ENCODE measurements around the gene SLC20A1. TPM values are rescaled to one million over a fixed set of nuclear protein-coding genes. Genes with fewer than 3 reads are reported as not detected.

Gene SLC20A1
- total RNA-seq, 1 donor = 96.3 TPM

DNA sequence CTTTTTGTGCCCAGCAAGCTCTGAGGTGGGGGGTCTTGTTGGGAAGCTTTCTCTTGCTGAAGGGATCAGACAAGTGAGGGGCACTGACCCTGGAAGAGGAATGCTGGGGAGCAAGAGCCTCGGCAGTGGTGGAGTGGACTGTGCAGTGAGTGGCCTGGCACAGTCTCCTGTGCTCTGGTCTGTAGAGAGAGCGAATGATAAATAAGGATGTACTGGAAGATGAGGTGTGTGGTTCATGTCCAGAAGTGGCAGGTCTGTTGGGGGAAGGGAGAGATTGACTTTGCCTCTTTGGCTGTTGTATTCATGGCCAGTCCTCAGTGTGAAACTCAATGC lies 5.3 kb upstream of the SLC20A1 start:
- TF ChIP-seq, protein P1, sequence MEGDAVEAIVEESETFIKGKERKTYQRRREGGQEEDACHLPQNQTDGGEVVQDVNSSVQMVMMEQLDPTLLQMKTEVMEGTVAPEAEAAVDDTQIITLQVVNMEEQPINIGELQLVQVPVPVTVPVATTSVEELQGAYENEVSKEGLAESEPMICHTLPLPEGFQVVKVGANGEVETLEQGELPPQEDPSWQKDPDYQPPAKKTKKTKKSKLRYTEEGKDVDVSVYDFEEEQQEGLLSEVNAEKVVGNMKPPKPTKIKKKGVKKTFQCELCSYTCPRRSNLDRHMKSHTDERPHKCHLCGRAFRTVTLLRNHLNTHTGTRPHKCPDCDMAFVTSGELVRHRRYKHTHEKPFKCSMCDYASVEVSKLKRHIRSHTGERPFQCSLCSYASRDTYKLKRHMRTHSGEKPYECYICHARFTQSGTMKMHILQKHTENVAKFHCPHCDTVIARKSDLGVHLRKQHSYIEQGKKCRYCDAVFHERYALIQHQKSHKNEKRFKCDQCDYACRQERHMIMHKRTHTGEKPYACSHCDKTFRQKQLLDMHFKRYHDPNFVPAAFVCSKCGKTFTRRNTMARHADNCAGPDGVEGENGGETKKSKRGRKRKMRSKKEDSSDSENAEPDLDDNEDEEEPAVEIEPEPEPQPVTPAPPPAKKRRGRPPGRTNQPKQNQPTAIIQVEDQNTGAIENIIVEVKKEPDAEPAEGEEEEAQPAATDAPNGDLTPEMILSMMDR (IDR thresholded peaks at IDR 0.05; ENCODE audit: extremely low read depth, low read depth, low read length) = no peak
- DNase-seq (ENCODE audit: insufficient read length, low spot score, missing footprints) = no peak
- Histone ChIP-seq H4K20me1 (ENCODE audit: insufficient read depth, low read length) (no peaks in the 10 kb centered on the region), H3K79me2 (ENCODE audit: insufficient read depth, low read length) (peaks cover 20% of the 10 kb centered on the region), H2AFZ (ENCODE audit: low read length) (peak overlapping the region; percentile 21), H3K27ac (ENCODE audit: low read depth, low read length) (peak overlapping the region; percentile 92), H3K4me1 (ENCODE audit: insufficient read depth, low read length) (peaks cover 53% of the 10 kb centered on the region), H3K36me3 (ENCODE audit: insufficient read depth, low read length) (no peaks in the 10 kb centered on the region), H3K4me2 (ENCODE audit: insufficient read depth, low read length) (peak overlapping the region; percentile 78), H3K9me3 (ENCODE audit: low read depth, low read length) (no peaks in the 10 kb centered on the region), H3K27me3 (ENCODE audit: insufficient read depth, low read length) (no peaks in the 10 kb centered on the region), H3K4me3 (ENCODE audit: insufficient read depth, low read length) (peak overlapping the region; percentile 16)

DNA sequence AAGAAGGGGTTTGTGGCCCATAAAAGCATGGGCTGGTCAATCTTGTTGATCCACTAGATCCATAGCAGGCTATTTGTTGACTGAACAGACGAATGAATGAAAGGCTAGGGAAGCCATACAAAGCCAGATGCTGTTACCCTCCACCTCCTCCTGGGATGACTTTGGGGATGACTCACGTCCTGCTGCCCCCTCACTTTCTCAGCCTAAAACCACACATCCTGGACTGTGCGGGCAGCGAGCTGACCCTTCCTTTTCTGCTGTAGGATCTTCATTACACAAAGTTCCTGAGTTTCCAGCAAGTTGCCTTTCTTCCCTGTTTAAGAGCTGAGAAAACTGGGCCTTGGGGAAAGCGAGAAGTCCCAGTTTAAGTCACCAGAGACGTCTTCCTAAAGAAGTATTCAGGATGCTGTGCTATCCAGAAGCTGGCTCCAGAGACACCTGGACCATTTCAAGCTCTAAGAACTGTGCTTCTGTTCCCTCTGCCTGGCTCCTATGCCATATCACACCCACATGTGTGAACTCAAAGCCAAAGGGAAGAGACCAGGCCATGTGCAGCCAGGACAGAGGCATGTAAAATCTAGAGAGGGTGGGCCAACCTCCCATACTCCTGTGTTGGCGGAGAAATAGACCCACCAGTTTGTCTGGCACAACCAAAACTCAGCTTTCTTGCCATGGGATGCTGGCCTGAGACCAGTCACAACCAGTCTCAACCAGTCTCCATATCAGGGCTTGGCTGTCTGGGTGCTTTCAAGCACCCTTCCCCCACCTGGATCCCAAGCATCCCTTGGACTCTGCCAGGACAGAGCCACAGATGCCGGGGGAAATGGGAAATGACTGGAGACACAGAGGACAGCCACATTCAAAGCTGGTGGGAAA lies 4.7 kb upstream of the SLC20A1 start:
- H3K79me2 ChIP-seq (ENCODE audit: insufficient read depth, low read length) = peaks cover 24% of the 10 kb centered on the region
- H4K20me1 ChIP-seq (ENCODE audit: insufficient read depth, low read length) = no peaks in the 10 kb centered on the region
- peak; percentile 94 for DNase-seq (ENCODE audit: insufficient read length, low spot score, missing footprints)
- TF ChIP-seq, protein P1 (IDR thresholded peaks at IDR 0.05; ENCODE audit: extremely low read depth, low read depth, low read length) = no peak
- peaks cover 53% of the 10 kb centered on the region for H3K4me1 ChIP-seq (ENCODE audit: insufficient read depth, low read length)
- H3K27ac ChIP-seq (ENCODE audit: low read depth, low read length) = peak overlapping the region; percentile 92
- H3K4me3 ChIP-seq (ENCODE audit: insufficient read depth, low read length) = peak overlapping the region; percentile 39
- H3K27me3 ChIP-seq (ENCODE audit: insufficient read depth, low read length) = no peaks in the 10 kb centered on the region
- H3K36me3 ChIP-seq (ENCODE audit: insufficient read depth, low read length) = no peaks in the 10 kb centered on the region
- peak overlapping the region; percentile 36 for H2AFZ ChIP-seq (ENCODE audit: low read length)
- peak overlapping the region; percentile 78 for H3K4me2 ChIP-seq (ENCODE audit: insufficient read depth, low read length)
- H3K9me3 ChIP-seq (ENCODE audit: low read depth, low read length) = no peaks in the 10 kb centered on the region

DNA sequence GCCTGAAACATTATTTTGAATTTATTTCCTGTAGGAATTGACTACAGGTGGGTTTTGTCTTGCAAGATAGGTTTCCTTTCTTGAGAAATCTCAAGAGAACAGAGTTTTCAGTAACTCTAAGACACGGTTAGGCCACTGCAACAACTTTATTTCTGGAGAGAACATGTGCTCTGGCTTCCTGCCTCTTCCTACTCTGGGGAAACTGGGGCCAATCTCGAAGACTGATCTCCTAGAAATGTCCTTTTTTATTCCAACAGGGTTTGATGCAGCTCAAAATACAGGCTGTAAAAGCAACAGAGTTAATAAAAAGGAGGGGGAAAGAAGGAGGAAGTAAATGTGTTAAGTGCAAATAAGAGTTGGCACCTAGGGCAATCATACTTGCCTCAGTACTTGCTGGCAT lies 4.0 kb upstream of the SLC20A1 start:
- H3K36me3 ChIP-seq (ENCODE audit: insufficient read depth, low read length) = peaks cover under 1% of the 10 kb centered on the region
- TF ChIP-seq, protein P1 (IDR thresholded peaks at IDR 0.05; ENCODE audit: extremely low read depth, low read depth, low read length) = no peak
- H3K27ac ChIP-seq (ENCODE audit: low read depth, low read length) = peak overlapping the region; percentile 92
- H3K9me3 ChIP-seq (ENCODE audit: low read depth, low read length) = no peaks in the 10 kb centered on the region
- H2AFZ ChIP-seq (ENCODE audit: low read length) = no peak overlapping the region
- H4K20me1 ChIP-seq (ENCODE audit: insufficient read depth, low read length) = peaks cover 4% of the 10 kb centered on the region
- H3K4me2 ChIP-seq (ENCODE audit: insufficient read depth, low read length) = no peak overlapping the region
- H3K27me3 ChIP-seq (ENCODE audit: insufficient read depth, low read length) = no peaks in the 10 kb centered on the region
- peaks cover 29% of the 10 kb centered on the region for H3K79me2 ChIP-seq (ENCODE audit: insufficient read depth, low read length)
- H3K4me3 ChIP-seq (ENCODE audit: insufficient read depth, low read length) = no peak overlapping the region
- DNase-seq (ENCODE audit: insufficient read length, low spot score, missing footprints) = no peak
- peaks cover 53% of the 10 kb centered on the region for H3K4me1 ChIP-seq (ENCODE audit: insufficient read depth, low read length)

DNA sequence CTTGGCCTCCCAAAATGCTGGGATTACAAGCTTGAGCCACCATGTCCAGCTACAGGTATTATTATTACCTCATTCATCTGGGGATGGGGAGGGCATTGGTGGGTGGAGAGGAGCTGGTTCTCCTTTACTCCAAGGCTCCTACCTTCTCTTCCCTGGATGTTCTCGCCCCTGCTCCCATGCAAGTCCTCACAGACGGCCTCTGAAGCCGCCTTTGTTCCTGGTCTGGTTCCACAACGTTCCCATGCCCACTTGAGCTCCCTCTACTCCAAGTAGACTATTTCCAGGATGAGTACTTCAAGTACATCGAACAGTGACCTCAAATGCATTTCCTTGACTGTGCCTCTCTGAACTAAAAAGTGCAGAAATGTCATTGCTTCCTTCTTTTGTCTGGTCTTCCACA lies 3.2 kb upstream of the SLC20A1 start:
- no peaks in the 10 kb centered on the region for H3K9me3 ChIP-seq (ENCODE audit: low read depth, low read length)
- H3K4me3 ChIP-seq (ENCODE audit: insufficient read depth, low read length) = no peak overlapping the region
- peaks cover 12% of the 10 kb centered on the region for H4K20me1 ChIP-seq (ENCODE audit: insufficient read depth, low read length)
- H3K79me2 ChIP-seq (ENCODE audit: insufficient read depth, low read length) = peaks cover 38% of the 10 kb centered on the region
- TF ChIP-seq, protein P1 (IDR thresholded peaks at IDR 0.05; ENCODE audit: extremely low read depth, low read depth, low read length) = no peak
- peak overlapping the region; percentile 54 for H3K27ac ChIP-seq (ENCODE audit: low read depth, low read length)
- no peak overlapping the region for H3K4me2 ChIP-seq (ENCODE audit: insufficient read depth, low read length)
- H3K4me1 ChIP-seq (ENCODE audit: insufficient read depth, low read length) = peaks cover 55% of the 10 kb centered on the region
- H3K27me3 ChIP-seq (ENCODE audit: insufficient read depth, low read length) = no peaks in the 10 kb centered on the region
- H2AFZ ChIP-seq (ENCODE audit: low read length) = no peak overlapping the region
- H3K36me3 ChIP-seq (ENCODE audit: insufficient read depth, low read length) = peaks cover 9% of the 10 kb centered on the region
- DNase-seq (ENCODE audit: insufficient read length, low spot score, missing footprints) = no peak
